D721Med (cell line): ENCODE results near the gene PDE4B.

Experiments used
- DNase-seq: peaks from one replicate; pipeline ENCODE4 v3.0.0; 2011; ENCODE audit warnings: low spot score; ENCODE audit not compliant: insufficient read length
- FAIRE-seq: peaks from 2 replicates; lab custom pipeline; 2011; peaks lifted over from hg19 to GRCh38; lab: Jason Lieb, UNC
- TF ChIP-seq, protein P1 (sequence below): IDR thresholded peaks from 2 replicates; pipeline ENCODE4 v1.5.1; 2012; ENCODE audit warnings: mild to moderate bottlenecking, control low read depth; ENCODE audit not compliant: insufficient read depth; ENCODE audit errors: missing control alignments

PDE4B gene

DNA sequence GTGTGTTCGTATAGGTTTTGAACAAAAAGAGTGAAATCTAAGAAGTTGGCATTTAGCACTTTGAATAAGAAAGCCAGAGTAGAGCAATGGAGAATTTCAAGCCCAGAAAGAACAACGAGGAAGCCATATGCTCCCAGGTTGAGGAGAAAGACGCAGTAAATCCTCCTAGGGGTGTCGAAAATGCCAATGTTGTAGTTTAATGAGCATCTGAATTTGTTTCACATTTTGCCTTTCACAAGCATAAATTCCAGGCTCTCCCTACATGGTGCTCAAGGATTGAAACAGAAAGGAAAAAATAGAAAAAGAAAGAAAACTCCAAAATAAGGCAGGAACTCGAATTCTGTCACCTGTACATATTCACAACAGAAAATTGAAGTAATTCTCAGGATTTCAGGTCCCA lies 476.5 kb downstream of the PDE4B start:
- FAIRE-seq = no peak
- TF ChIP-seq, protein P1, sequence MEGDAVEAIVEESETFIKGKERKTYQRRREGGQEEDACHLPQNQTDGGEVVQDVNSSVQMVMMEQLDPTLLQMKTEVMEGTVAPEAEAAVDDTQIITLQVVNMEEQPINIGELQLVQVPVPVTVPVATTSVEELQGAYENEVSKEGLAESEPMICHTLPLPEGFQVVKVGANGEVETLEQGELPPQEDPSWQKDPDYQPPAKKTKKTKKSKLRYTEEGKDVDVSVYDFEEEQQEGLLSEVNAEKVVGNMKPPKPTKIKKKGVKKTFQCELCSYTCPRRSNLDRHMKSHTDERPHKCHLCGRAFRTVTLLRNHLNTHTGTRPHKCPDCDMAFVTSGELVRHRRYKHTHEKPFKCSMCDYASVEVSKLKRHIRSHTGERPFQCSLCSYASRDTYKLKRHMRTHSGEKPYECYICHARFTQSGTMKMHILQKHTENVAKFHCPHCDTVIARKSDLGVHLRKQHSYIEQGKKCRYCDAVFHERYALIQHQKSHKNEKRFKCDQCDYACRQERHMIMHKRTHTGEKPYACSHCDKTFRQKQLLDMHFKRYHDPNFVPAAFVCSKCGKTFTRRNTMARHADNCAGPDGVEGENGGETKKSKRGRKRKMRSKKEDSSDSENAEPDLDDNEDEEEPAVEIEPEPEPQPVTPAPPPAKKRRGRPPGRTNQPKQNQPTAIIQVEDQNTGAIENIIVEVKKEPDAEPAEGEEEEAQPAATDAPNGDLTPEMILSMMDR = no peak
- DNase-seq = no peak

DNA sequence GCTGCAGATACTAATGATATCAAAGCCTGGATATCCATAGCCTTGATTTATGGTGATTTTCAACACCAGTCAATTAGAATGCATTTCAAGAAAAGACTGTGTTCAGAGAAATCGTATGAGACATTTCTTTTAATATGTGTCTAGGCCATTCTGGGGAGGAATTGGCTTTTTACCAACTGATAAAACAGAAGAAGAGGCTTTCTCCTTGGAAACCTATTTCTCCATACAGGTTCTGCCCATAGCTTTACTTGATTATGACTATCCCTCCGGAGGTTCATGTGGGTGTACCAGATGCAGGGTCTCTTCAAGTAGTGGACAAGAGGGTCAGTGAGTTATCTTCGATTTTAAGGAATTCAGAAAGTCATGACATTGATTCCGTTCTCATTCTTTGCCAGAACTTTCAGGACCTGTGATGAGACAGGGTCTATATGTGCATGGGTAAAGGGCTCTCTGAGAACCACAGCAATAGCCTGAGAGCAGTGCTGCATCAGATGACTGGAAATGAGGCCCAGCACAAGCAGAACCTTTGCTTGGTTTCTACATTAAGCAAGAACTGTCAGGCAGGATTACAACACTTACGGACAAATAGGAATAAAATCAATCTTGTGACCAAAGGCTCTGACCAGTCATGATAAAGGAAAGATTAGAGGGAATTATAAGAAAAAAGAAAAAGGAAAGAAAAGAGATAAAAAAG lies 477.6 kb downstream of the PDE4B start:
- FAIRE-seq (no peak), DNase-seq (no peak)
- TF ChIP-seq, protein P1 = no peak

DNA sequence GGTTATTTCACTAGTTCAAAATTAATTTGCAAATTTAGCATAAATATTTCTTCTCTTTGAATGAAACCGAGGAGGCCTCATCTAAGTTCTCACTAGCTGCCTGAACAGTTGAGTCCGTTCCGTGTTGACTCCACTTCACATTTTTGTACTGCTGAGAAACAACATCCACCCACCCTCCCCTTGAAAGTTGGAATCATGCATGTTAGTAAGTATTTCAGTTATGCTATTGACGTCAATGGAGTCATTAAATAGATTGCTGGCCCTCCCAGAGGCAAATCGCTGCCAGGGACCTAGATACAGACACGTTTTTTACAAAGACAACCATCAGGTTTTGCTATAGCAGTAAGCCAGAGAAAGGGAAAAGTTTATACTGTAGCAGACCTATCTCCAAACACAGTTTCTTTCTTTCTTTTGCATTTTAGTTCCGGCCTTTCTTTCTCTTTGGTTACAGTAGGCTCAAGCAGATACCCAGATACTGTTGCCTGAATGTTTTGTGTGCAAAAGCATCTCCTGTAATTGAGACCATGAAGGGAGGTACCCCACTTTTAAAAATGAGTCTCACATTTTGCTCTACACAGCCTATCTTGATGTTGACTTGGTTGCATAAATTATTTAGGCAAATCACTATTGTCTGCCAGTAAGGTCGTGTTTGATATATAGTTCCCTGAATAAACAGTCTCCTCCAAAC lies 478.7 kb downstream of the PDE4B start:
- FAIRE-seq = no peak
- TF ChIP-seq, protein P1 = no peak
- no peak for DNase-seq

DNA sequence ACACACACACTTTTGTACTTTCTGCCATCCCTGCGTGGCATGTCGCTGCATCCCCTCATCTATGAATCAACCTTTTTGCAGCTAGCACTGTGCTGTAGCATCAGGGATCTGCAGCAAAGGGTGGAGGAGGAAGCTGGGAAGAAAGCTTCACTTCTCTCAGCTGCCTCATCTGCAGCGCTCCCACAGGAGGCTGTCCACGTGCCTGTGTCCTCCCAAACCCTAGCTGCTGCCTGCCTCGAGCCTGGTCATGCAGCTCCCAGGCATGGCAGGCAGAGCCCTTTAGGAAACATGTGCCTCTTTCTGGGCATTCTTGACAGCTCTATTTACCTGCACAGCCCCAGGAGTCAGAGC lies 479.2 kb downstream of the PDE4B start:
- FAIRE-seq (no peak), DNase-seq (no peak)
- TF ChIP-seq, protein P1 = no peak

DNA sequence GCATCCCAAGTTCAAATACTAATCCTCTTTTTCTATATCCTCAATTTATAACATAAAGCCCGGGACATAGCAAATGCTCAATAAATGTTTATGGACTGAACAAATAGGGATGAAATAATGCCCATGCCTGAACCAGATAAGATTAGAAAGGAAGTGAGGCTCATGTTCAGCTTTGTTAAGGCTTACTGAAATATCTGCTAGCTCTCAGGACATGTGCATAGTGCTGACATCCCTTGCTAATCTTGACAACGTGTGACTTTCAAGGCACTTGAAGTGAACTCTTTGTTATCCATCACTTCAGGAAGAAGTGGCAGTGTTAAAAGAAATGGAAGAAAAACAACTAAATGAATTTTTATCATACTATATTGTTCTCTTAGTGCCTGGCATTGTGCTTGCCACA lies 481.0 kb downstream of the PDE4B start:
- FAIRE-seq = no peak
- TF ChIP-seq, protein P1 = no peak

DNA sequence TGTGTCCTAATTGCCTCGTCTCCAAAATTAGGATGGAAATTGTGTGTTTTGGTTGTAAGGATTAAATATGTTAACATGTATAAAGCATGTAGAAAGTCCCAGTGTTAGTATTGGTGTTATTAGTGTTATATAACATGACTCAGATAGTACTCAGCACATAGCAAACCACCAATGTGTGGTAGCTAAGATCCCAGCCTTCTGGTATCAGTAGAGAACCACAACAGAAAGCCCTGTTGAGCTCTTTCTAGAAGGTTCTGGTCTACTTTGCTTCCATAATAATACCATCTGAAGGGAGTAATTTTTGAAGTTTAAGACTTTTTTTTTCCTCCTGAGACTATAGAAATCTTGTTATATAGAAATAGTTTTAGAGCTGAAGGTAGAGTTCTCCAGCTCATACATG lies 481.9 kb downstream of the PDE4B start:
- no peak for FAIRE-seq
- TF ChIP-seq, protein P1 = no peak
- DNase-seq = no peak

More for the DNA sequence above, 481.0 kb downstream of the PDE4B start:
- no peak for DNase-seq

DNA sequence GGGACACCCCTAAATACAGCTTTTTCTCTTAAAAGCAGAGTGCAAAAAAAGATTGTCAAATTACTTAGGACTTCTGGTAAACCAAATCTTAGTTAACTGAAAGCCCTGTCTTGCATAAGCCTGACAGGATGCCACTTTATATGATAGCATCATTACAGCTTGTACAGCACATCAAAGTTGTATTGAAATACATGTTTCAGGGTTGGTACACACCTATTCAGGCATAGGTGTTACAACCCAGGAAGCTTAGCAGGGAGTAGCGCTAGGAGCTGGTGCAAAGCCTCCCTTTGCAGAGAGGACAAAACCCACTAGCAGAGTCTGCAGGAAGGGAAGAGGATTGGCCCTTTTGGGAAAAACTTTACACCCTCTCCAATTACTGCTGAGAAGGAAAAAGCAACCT lies 482.4 kb downstream of the PDE4B start:
- TF ChIP-seq, protein P1 = no peak
- FAIRE-seq (no peak), DNase-seq (no peak)
